Muscle layer of colon (tissue), 2 donors: ENCODE data around the gene MYO9B.
A peak's percentile ranks its signal among the peaks of the same experiment; 100 is the strongest.

Source experiments
- H3K27ac ChIP-seq: one replicate; pipeline ENCODE4 v1.7.0; 2013; ENCODE audit warnings: low read depth, mild to moderate bottlenecking, low read length, moderate library complexity
- H3K27me3 ChIP-seq, 2 donors: one replicate each; pipeline ENCODE4 v1.7.0; 2013; ENCODE audit warnings: low read length in 2 of 2, mild to moderate bottlenecking in 2 of 2; ENCODE audit not compliant: insufficient read depth in 2 of 2, control insufficient read depth in 1 of 2
- H3K36me3 ChIP-seq: one replicate; pipeline ENCODE4 v1.7.0; 2013; ENCODE audit warnings: mild to moderate bottlenecking, low read length; ENCODE audit not compliant: insufficient read depth
- H3K4me1 ChIP-seq: one replicate; pipeline ENCODE4 v1.7.0; 2013; ENCODE audit warnings: mild to moderate bottlenecking, low read length; ENCODE audit not compliant: insufficient read depth
- H3K4me3 ChIP-seq, 2 donors: one replicate each; pipeline ENCODE4 v1.7.0; 2013; ENCODE audit warnings: low read length in 2 of 2, low read depth in 1 of 2, mild to moderate bottlenecking in 1 of 2, moderate library complexity in 1 of 2
- H3K9ac ChIP-seq: one replicate; pipeline ENCODE4 v1.7.0; 2013; ENCODE audit warnings: low read length
- H3K9me3 ChIP-seq: one replicate; pipeline ENCODE4 v1.7.0; 2013; ENCODE audit warnings: mild to moderate bottlenecking, low read length
- donor health status: abdominal sarcoma.
- donor health status: Adenocarcinoma of cecum.

Gene MYO9B

GRCh38 chr19:17075035-17075863 lies at the start of gene MYO9B, which contains the start of gene HAUS8:
TSS of gene MYO9B (plus strand) at chr19:17075777. CDS start at chr19:17101718, 25,941 bp downstream.
TSS of gene HAUS8 (minus strand) at chr19:17075452. CDS start at chr19:17075422, 30 bp downstream.
- Histone ChIP-seq H3K4me3 (peak within 1 kb of the TSS; percentile 80), H3K27ac (peak within 1 kb of the TSS; percentile 85)

GRCh38 chr19:17025991-17026658 lies 49.5 kb upstream of the MYO9B start:
- H3K27me3 ChIP-seq = peaks cover 4 to 29% of the 10 kb centered on the region in 2 donors
- H3K9ac ChIP-seq = no peak overlapping the region
- H3K36me3 ChIP-seq = no peaks in the 10 kb centered on the region
- no peak overlapping the region for H3K27ac ChIP-seq
- H3K9me3 ChIP-seq = peaks cover 11% of the 10 kb centered on the region
- no peaks in the 10 kb centered on the region for H3K4me1 ChIP-seq
- no peak overlapping the region for H3K4me3 ChIP-seq

More at GRCh38 chr19:17075035-17075863, at the start of gene MYO9B, which contains the start of gene HAUS8:
- H3K27me3 ChIP-seq = no peaks in the 10 kb centered on the region
- peaks cover 7% of the 10 kb centered on the region for H3K36me3 ChIP-seq
- peaks cover 32% of the 10 kb centered on the region for H3K4me1 ChIP-seq
- H3K9ac ChIP-seq = peak within 1 kb of the TSS; percentile 78
- no peaks in the 10 kb centered on the region for H3K9me3 ChIP-seq

DNA sequence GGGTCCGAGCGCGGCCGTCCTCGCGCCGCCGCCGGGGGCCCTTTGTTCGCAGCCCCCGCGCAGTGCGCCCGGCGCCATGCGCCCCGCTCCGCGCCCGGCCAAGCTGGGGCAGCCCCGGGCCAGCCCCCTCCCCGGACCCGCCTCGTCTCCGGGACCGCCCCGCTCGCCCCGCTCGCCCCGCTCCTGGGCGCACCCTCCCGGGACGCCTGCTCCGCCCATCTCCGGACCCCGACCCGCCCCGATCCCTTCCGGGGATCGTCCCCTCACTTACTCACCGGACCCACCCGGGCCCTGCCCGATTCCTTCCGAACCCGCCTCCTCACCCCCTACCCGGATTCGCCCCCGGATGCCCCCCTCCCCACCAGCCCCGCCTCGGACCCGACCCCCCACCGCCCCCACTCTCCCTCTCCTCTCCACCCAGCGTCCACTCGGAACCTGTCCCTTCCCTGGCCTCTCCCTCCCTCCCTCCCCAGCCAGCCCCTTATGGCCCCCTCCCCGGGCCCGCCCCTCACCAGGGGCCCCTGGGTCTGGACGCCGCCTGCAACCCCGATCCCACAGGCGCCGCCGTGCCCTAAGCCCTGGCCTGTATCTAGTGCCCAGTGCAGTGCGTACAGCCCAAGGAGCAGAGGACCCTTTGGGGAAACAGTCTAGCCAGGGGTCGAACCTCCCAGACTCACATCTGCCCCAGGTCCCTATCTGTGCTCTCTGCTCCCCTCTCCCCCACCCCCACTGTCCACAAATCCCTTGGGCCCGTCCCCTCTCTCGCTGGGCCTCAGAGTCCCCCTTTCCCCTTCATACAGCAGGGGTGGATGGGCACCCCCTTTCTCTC lies 48.7 kb upstream of the MYO9B start, which contains the start of gene CPAMD8:
CPAMD8 (minus strand) TSS at position 105 of the 829 bp plus-strand sequence. CDS start 168 bp downstream, outside the sequence.
- Histone ChIP-seq H3K27me3 (peaks cover 4 to 29% of the 10 kb centered on the region in 2 donors), H3K9me3 (peaks cover 11% of the 10 kb centered on the region), H3K9ac (no peak within 1 kb of the TSS), H3K4me1 (no peaks in the 10 kb centered on the region), H3K4me3 (no peak within 1 kb of the TSS), H3K27ac (no peak within 1 kb of the TSS), H3K36me3 (no peaks in the 10 kb centered on the region)

- Histone ChIP-seq H3K27me3 (peaks cover 4 to 29% of the 10 kb centered on the region in 2 donors), H3K9me3 (peaks cover 9% of the 10 kb centered on the region), H3K27ac (no peak overlapping the region), H3K9ac (no peak overlapping the region), H3K4me3 (no peak overlapping the region), H3K36me3 (no peaks in the 10 kb centered on the region), H3K4me1 (no peaks in the 10 kb centered on the region)
Observed at GRCh38 chr19:17027535-17027975, 48.0 kb upstream of the MYO9B start.

DNA sequence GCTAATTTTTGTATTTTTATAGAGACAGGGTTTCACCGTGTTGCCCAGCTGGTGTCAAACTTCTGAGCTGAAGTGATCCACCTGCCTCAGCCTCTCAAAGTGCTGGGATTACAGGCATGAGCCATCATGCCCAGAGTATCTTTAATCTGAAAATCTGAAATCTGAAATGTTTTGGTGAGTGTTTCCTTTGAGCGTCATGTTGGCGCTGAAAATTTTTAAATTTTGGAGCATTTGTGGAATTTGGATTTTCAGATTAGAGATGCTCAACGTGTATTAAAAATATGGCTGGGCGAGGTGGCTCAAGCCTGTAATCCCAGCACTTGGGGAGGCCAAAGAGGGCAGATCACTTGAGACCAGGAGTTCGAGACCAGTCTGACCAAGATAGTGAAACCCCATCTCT lies 43.8 kb upstream of the MYO9B start:
- no peaks in the 10 kb centered on the region for H3K4me1 ChIP-seq
- no peak overlapping the region for H3K27ac ChIP-seq
- no peak overlapping the region for H3K9ac ChIP-seq
- H3K4me3 ChIP-seq = no peak overlapping the region
- peaks cover 0 to 18% of the 10 kb centered on the region in 2 donors for H3K27me3 ChIP-seq
- no peaks in the 10 kb centered on the region for H3K36me3 ChIP-seq
- no peaks in the 10 kb centered on the region for H3K9me3 ChIP-seq

DNA sequence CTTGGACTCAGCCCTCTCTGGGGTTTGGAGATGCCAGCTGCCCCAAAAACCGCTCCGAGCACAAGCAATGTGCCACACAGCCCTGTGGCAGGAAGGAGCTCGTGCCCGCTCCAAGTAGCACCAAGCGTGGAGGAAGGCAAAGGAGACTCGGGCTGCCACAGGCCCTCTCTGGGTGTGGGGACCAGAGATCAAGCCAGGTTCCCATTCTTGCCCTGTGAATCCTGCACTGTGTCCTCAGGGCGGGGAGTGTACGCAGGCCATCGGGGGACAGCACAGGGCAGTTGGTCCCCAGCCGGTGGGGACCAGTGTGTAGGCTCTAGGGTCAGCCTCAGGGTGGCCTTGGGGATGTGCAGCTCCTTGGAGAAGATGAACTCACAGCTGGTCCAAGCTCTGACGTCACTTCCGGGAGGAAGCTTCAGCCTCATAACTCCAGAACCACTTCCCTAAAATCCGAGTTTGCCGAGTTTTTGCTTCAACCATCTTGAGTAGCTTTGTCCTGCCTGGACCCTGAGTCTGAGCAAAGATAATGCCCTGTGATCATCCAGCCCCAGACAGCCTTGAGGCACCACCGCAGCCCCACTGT lies 39.6 kb upstream of the MYO9B start:
- Histone ChIP-seq H3K27me3 (no peaks in the 10 kb centered on the region), H3K4me3 (no peak overlapping the region), H3K27ac (no peak overlapping the region), H3K36me3 (no peaks in the 10 kb centered on the region), H3K9me3 (no peaks in the 10 kb centered on the region), H3K9ac (no peak overlapping the region), H3K4me1 (no peaks in the 10 kb centered on the region)

- Histone ChIP-seq H3K9me3 (no peaks in the 10 kb centered on the region), H3K9ac (no peak overlapping the region), H3K4me1 (no peaks in the 10 kb centered on the region), H3K27ac (no peak overlapping the region), H3K27me3 (no peaks in the 10 kb centered on the region), H3K4me3 (no peak overlapping the region), H3K36me3 (no peaks in the 10 kb centered on the region)
Observed at GRCh38 chr19:17036640-17037039, 38.9 kb upstream of the MYO9B start.

- H3K9me3 ChIP-seq = no peaks in the 10 kb centered on the region
- H3K4me1 ChIP-seq = no peaks in the 10 kb centered on the region
- H3K4me3 ChIP-seq = no peak overlapping the region
- H3K36me3 ChIP-seq = no peaks in the 10 kb centered on the region
- H3K27ac ChIP-seq = no peak overlapping the region
- H3K27me3 ChIP-seq = no peaks in the 10 kb centered on the region
- no peak overlapping the region for H3K9ac ChIP-seq
Observed at GRCh38 chr19:17037184-17037583, 38.4 kb upstream of the MYO9B start.

DNA sequence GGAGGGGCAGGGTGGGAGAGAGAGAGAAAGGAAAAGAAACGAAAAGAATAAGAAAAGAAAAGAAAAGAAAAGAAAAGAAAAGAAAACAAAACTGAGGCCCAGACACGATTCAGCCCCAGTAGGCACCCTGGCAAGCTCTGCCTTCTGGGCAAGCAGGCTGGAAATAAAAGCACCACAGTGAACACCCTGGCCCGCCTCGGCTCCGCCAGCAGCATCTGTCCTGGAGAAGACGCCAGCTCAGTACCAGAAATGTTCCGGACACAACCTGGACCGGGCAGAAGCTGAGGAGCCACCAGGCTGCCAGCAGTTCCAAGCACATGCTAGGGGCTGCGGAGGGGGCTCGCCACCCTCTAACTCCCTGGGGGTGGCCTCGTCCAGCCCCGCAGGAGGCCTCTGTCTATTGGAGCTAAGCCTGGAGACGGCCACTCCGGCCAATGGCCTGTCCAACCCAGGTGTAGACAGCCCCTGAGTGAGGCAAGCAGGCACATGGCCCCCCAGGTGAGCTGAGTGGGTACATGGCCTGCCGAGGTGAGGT lies 37.5 kb upstream of the MYO9B start:
- Histone ChIP-seq H3K36me3 (no peaks in the 10 kb centered on the region), H3K27me3 (no peaks in the 10 kb centered on the region), H3K4me3 (no peak overlapping the region), H3K9me3 (no peaks in the 10 kb centered on the region), H3K9ac (no peak overlapping the region), H3K27ac (no peak overlapping the region), H3K4me1 (no peaks in the 10 kb centered on the region)

- no peak overlapping the region for H3K4me3 ChIP-seq
- no peaks in the 10 kb centered on the region for H3K4me1 ChIP-seq
- H3K27ac ChIP-seq = no peak overlapping the region
- H3K36me3 ChIP-seq = no peaks in the 10 kb centered on the region
- no peak overlapping the region for H3K9ac ChIP-seq
- H3K27me3 ChIP-seq = no peaks in the 10 kb centered on the region
- no peaks in the 10 kb centered on the region for H3K9me3 ChIP-seq
Observed at GRCh38 chr19:17041976-17042375, 33.6 kb upstream of the MYO9B start.
